ENCODE measurements around the gene AK3.

AK3 gene

GRCh38 chr9:4690144-4690543, 50.9 kb downstream of the AK3 start:
- TF ChIP-seq, protein P1, sequence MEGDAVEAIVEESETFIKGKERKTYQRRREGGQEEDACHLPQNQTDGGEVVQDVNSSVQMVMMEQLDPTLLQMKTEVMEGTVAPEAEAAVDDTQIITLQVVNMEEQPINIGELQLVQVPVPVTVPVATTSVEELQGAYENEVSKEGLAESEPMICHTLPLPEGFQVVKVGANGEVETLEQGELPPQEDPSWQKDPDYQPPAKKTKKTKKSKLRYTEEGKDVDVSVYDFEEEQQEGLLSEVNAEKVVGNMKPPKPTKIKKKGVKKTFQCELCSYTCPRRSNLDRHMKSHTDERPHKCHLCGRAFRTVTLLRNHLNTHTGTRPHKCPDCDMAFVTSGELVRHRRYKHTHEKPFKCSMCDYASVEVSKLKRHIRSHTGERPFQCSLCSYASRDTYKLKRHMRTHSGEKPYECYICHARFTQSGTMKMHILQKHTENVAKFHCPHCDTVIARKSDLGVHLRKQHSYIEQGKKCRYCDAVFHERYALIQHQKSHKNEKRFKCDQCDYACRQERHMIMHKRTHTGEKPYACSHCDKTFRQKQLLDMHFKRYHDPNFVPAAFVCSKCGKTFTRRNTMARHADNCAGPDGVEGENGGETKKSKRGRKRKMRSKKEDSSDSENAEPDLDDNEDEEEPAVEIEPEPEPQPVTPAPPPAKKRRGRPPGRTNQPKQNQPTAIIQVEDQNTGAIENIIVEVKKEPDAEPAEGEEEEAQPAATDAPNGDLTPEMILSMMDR (IDR thresholded peaks at IDR 0.05; ENCODE audit: insufficient read depth, low read depth, low read length, missing control alignments) = no peak
- peak; percentile 56 for DNase-seq (ENCODE audit: low read depth)
- H3K4me3 ChIP-seq (ENCODE audit: low read depth, low read length) = no peak overlapping the region

DNA sequence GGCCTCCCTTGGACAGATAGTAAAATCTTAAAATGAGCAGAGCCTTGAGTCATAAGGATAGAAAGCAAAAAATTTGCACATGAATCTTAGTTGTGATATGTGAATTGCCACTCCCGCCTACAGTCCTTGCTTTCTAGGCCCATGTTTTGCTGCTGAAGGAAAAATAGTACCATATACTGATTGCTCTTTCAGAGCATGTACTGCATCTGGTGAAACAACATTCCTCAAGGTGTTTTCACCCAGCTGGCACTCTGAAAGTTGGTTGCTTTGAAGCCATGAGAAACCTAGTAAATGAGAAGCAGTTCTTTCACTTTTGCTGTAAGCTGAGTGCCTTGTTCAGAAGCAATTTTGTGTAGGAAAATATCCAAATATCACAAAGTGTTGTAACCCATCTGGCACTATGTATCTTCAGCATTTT, 51.3 kb downstream of the AK3 start:
- TF ChIP-seq, protein P1 (IDR thresholded peaks at IDR 0.05; ENCODE audit: insufficient read depth, low read depth, low read length, missing control alignments) = no peak
- H3K4me3 ChIP-seq (ENCODE audit: low read depth, low read length) = no peak overlapping the region
- DNase-seq (ENCODE audit: low read depth) = peak; percentile 65

- no peak overlapping the region for H3K4me3 ChIP-seq (ENCODE audit: low read depth, low read length)
- DNase-seq (ENCODE audit: low read depth) = no peak
- TF ChIP-seq, protein P1 (IDR thresholded peaks at IDR 0.05; ENCODE audit: insufficient read depth, low read depth, low read length, missing control alignments) = no peak
Observed at GRCh38 chr9:4689021-4689420, 52.0 kb downstream of the AK3 start.

- no peak overlapping the region for H3K4me3 ChIP-seq (ENCODE audit: low read depth, low read length)
- TF ChIP-seq, protein P1 (IDR thresholded peaks at IDR 0.05; ENCODE audit: insufficient read depth, low read depth, low read length, missing control alignments) = no peak
- DNase-seq (ENCODE audit: low read depth) = no peak
Observed at GRCh38 chr9:4686584-4686983, 54.4 kb downstream of the AK3 start.

GRCh38 chr9:4686112-4686511, 54.9 kb downstream of the AK3 start:
- TF ChIP-seq, protein P1 (IDR thresholded peaks at IDR 0.05; ENCODE audit: insufficient read depth, low read depth, low read length, missing control alignments) = no peak
- DNase-seq (ENCODE audit: low read depth) = no peak
- no peak overlapping the region for H3K4me3 ChIP-seq (ENCODE audit: low read depth, low read length)

GRCh38 chr9:4684820-4685219, 56.2 kb downstream of the AK3 start:
- TF ChIP-seq, protein P1 (IDR thresholded peaks at IDR 0.05; ENCODE audit: insufficient read depth, low read depth, low read length, missing control alignments) = no peak
- no peak for DNase-seq (ENCODE audit: low read depth)
- no peak overlapping the region for H3K4me3 ChIP-seq (ENCODE audit: low read depth, low read length)

GRCh38 chr9:4680750-4681149, 60.3 kb downstream of the AK3 start:
- TF ChIP-seq, protein P1 (IDR thresholded peaks at IDR 0.05; ENCODE audit: insufficient read depth, low read depth, low read length, missing control alignments) = no peak
- peak overlapping the region; percentile 93 for H3K4me3 ChIP-seq (ENCODE audit: low read depth, low read length)
- DNase-seq (ENCODE audit: low read depth) = no peak

Data from GM12865 (cell line).